ENCODE data around the gene NRG2.

DNA sequence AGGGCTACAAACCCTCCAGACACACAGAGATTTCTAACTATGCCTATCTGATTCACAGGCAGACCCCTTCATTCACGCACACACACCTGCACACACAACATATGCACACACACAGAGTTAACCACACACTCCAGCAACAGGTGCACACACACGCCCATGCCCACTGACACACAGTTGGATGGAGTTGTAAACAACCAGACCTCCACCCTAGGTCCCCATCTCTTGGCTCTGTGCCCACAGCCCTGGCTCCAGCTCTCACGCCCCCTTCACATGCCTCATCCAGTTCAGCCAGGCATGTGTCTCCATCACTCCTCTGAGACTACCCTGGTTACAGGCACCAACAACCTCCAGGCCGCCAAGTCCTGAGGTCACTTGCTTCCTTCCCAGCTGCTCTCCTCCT is 186.4 kb downstream of the NRG2 start:
- TF ChIP-seq, protein P1, sequence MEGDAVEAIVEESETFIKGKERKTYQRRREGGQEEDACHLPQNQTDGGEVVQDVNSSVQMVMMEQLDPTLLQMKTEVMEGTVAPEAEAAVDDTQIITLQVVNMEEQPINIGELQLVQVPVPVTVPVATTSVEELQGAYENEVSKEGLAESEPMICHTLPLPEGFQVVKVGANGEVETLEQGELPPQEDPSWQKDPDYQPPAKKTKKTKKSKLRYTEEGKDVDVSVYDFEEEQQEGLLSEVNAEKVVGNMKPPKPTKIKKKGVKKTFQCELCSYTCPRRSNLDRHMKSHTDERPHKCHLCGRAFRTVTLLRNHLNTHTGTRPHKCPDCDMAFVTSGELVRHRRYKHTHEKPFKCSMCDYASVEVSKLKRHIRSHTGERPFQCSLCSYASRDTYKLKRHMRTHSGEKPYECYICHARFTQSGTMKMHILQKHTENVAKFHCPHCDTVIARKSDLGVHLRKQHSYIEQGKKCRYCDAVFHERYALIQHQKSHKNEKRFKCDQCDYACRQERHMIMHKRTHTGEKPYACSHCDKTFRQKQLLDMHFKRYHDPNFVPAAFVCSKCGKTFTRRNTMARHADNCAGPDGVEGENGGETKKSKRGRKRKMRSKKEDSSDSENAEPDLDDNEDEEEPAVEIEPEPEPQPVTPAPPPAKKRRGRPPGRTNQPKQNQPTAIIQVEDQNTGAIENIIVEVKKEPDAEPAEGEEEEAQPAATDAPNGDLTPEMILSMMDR (IDR thresholded peaks at IDR 0.05): no peak
- TF ChIP-seq POLR2A (IDR thresholded peaks at IDR 0.05): no peak
- no peak for TF ChIP-seq POLR2AphosphoS5 (IDR thresholded peaks at IDR 0.05)

Measured in prostate gland (tissue), 2 donors.